Activated naive CD8-positive, alpha-beta T cell (primary cell): ENCODE data around the gene MYH10.

ENCODE experiments used
- H3K27ac Mint-ChIP-seq: one replicate; pipeline ENCODE4 v1.8.0; 2021; ENCODE audit warnings: mixed read lengths
- H3K27me3 Mint-ChIP-seq: one replicate; pipeline ENCODE4 v1.8.0; 2021; ENCODE audit warnings: mixed read lengths
- H3K36me3 Mint-ChIP-seq: one replicate; pipeline ENCODE4 v1.8.0; 2021; ENCODE audit warnings: mixed read lengths
- H3K4me1 Mint-ChIP-seq: one replicate; pipeline ENCODE4 v1.8.0; 2021; ENCODE audit warnings: low read depth, mixed read lengths
- H3K4me3 Mint-ChIP-seq: one replicate; pipeline ENCODE4 v1.8.0; 2021; ENCODE audit warnings: mild to moderate bottlenecking, mixed read lengths
- H3K9me3 Mint-ChIP-seq: one replicate; pipeline ENCODE4 v1.8.0; 2021; ENCODE audit warnings: low read depth, mixed read lengths

The MYH10 gene

GRCh38 chr17:8659758-8660410, 29.4 kb upstream of the MYH10 start:
- H3K36me3 Mint-ChIP-seq = no peaks in the 10 kb centered on the region
- H3K27me3 Mint-ChIP-seq = peaks cover 2% of the 10 kb centered on the region
- peaks cover 10% of the 10 kb centered on the region for H3K9me3 Mint-ChIP-seq
- no peak overlapping the region for H3K4me3 Mint-ChIP-seq
- H3K4me1 Mint-ChIP-seq = no peaks in the 10 kb centered on the region
- H3K27ac Mint-ChIP-seq = no peak overlapping the region

GRCh38 chr17:8658810-8659209, 28.3 kb upstream of the MYH10 start:
- Mint-ChIP-seq H3K9me3 (peaks cover 10% of the 10 kb centered on the region), H3K27ac (no peak overlapping the region), H3K4me1 (no peaks in the 10 kb centered on the region), H3K4me3 (no peak overlapping the region), H3K27me3 (peaks cover 4% of the 10 kb centered on the region), H3K36me3 (no peaks in the 10 kb centered on the region)

GRCh38 chr17:8656693-8657092, 26.2 kb upstream of the MYH10 start:
- no peak overlapping the region for H3K4me3 Mint-ChIP-seq
- peaks cover 10% of the 10 kb centered on the region for H3K9me3 Mint-ChIP-seq
- peaks cover 4% of the 10 kb centered on the region for H3K27me3 Mint-ChIP-seq
- H3K27ac Mint-ChIP-seq = no peak overlapping the region
- no peaks in the 10 kb centered on the region for H3K36me3 Mint-ChIP-seq
- no peaks in the 10 kb centered on the region for H3K4me1 Mint-ChIP-seq

GRCh38 chr17:8654822-8655221, 24.3 kb upstream of the MYH10 start:
- Mint-ChIP-seq H3K27ac (no peak overlapping the region), H3K4me3 (no peak overlapping the region), H3K36me3 (no peaks in the 10 kb centered on the region), H3K9me3 (peaks cover 10% of the 10 kb centered on the region), H3K27me3 (peaks cover 10% of the 10 kb centered on the region), H3K4me1 (no peaks in the 10 kb centered on the region)

GRCh38 chr17:8651013-8651412, 20.5 kb upstream of the MYH10 start:
- Mint-ChIP-seq H3K4me1 (no peaks in the 10 kb centered on the region), H3K9me3 (no peaks in the 10 kb centered on the region), H3K27me3 (peaks cover 10% of the 10 kb centered on the region), H3K27ac (no peak overlapping the region), H3K36me3 (no peaks in the 10 kb centered on the region), H3K4me3 (no peak overlapping the region)

GRCh38 chr17:8650119-8650499, 19.6 kb upstream of the MYH10 start:
- H3K4me3 Mint-ChIP-seq = no peak overlapping the region
- no peak overlapping the region for H3K27ac Mint-ChIP-seq
- H3K4me1 Mint-ChIP-seq = no peaks in the 10 kb centered on the region
- H3K36me3 Mint-ChIP-seq = no peaks in the 10 kb centered on the region
- H3K9me3 Mint-ChIP-seq = no peaks in the 10 kb centered on the region
- H3K27me3 Mint-ChIP-seq = peaks cover 13% of the 10 kb centered on the region

GRCh38 chr17:8649157-8650118, 18.9 kb upstream of the MYH10 start:
- no peak overlapping the region for H3K27ac Mint-ChIP-seq
- H3K4me1 Mint-ChIP-seq = no peaks in the 10 kb centered on the region
- peaks cover 13% of the 10 kb centered on the region for H3K27me3 Mint-ChIP-seq
- no peaks in the 10 kb centered on the region for H3K36me3 Mint-ChIP-seq
- H3K9me3 Mint-ChIP-seq = no peaks in the 10 kb centered on the region
- no peak overlapping the region for H3K4me3 Mint-ChIP-seq

- H3K4me3 Mint-ChIP-seq = no peak overlapping the region
- H3K27me3 Mint-ChIP-seq = peaks cover 15% of the 10 kb centered on the region
- H3K36me3 Mint-ChIP-seq = no peaks in the 10 kb centered on the region
- no peaks in the 10 kb centered on the region for H3K9me3 Mint-ChIP-seq
- H3K4me1 Mint-ChIP-seq = no peaks in the 10 kb centered on the region
- no peak overlapping the region for H3K27ac Mint-ChIP-seq
Observed at GRCh38 chr17:8647956-8648355, 17.4 kb upstream of the MYH10 start.

GRCh38 chr17:8647202-8647601, 16.7 kb upstream of the MYH10 start:
- Mint-ChIP-seq H3K27ac (no peak overlapping the region), H3K27me3 (peaks cover 14% of the 10 kb centered on the region), H3K9me3 (no peaks in the 10 kb centered on the region), H3K4me3 (no peak overlapping the region), H3K36me3 (no peaks in the 10 kb centered on the region), H3K4me1 (no peaks in the 10 kb centered on the region)

GRCh38 chr17:8644507-8644902, 14.0 kb upstream of the MYH10 start:
- H3K36me3 Mint-ChIP-seq = no peaks in the 10 kb centered on the region
- H3K27me3 Mint-ChIP-seq = peaks cover 8% of the 10 kb centered on the region
- no peaks in the 10 kb centered on the region for H3K4me1 Mint-ChIP-seq
- no peaks in the 10 kb centered on the region for H3K9me3 Mint-ChIP-seq
- no peak overlapping the region for H3K4me3 Mint-ChIP-seq
- no peak overlapping the region for H3K27ac Mint-ChIP-seq

- no peak overlapping the region for H3K27ac Mint-ChIP-seq
- H3K9me3 Mint-ChIP-seq = no peaks in the 10 kb centered on the region
- H3K4me1 Mint-ChIP-seq = no peaks in the 10 kb centered on the region
- no peaks in the 10 kb centered on the region for H3K36me3 Mint-ChIP-seq
- peaks cover 8% of the 10 kb centered on the region for H3K27me3 Mint-ChIP-seq
- H3K4me3 Mint-ChIP-seq = no peak overlapping the region
Observed at GRCh38 chr17:8643855-8644506, 13.5 kb upstream of the MYH10 start.

GRCh38 chr17:8639709-8640108, 9.2 kb upstream of the MYH10 start:
- Mint-ChIP-seq H3K27ac (no peak overlapping the region), H3K9me3 (no peaks in the 10 kb centered on the region), H3K4me1 (no peaks in the 10 kb centered on the region), H3K36me3 (no peaks in the 10 kb centered on the region), H3K27me3 (peaks cover 6% of the 10 kb centered on the region), H3K4me3 (no peak overlapping the region)

- Mint-ChIP-seq H3K27me3 (peaks cover 26% of the 10 kb centered on the region), H3K27ac (no peak overlapping the region), H3K4me3 (peak overlapping the region; percentile 43), H3K9me3 (no peaks in the 10 kb centered on the region), H3K36me3 (no peaks in the 10 kb centered on the region), H3K4me1 (peaks cover 10% of the 10 kb centered on the region)
Observed at GRCh38 chr17:8632061-8632460, 1.5 kb upstream of the MYH10 start.

GRCh38 chr17:8631554-8631877, 991 bp upstream of the MYH10 start:
- no peaks in the 10 kb centered on the region for H3K9me3 Mint-ChIP-seq
- H3K27ac Mint-ChIP-seq = no peak overlapping the region
- H3K4me3 Mint-ChIP-seq = peak overlapping the region; percentile 81
- H3K36me3 Mint-ChIP-seq = no peaks in the 10 kb centered on the region
- peaks cover 26% of the 10 kb centered on the region for H3K27me3 Mint-ChIP-seq
- peaks cover 10% of the 10 kb centered on the region for H3K4me1 Mint-ChIP-seq

GRCh38 chr17:8630802-8631553, 453 bp upstream of the MYH10 start:
- no peaks in the 10 kb centered on the region for H3K36me3 Mint-ChIP-seq
- no peaks in the 10 kb centered on the region for H3K9me3 Mint-ChIP-seq
- peak overlapping the region; percentile 46 for H3K27ac Mint-ChIP-seq
- H3K4me1 Mint-ChIP-seq = peaks cover 10% of the 10 kb centered on the region
- H3K27me3 Mint-ChIP-seq = peaks cover 26% of the 10 kb centered on the region
- H3K4me3 Mint-ChIP-seq = peak overlapping the region; percentile 95
